Lower leg skin (tissue), 3 donors: ENCODE results near the gene COX4I1.

Experiments used
- POLR2A ChIP-seq, 2 donors: fragments of 450-650 bp; IDR thresholded peaks; one replicate each; pipeline ENCODE4 v1.6.1; 2016 to 2017; ENCODE audit warnings: antibody characterized with exemption in 2 of 2, mild to moderate bottlenecking in 1 of 2, moderate library complexity in 1 of 2
- TF ChIP-seq, protein P1 (sequence below), 3 donors: fragments of 450-650 bp; IDR thresholded peaks; one replicate each; pipeline ENCODE4 v1.5.1; 2016; ENCODE audit warnings: antibody characterized with exemption in 3 of 3, mild to moderate bottlenecking in 3 of 3, moderate library complexity in 2 of 3

DNA sequence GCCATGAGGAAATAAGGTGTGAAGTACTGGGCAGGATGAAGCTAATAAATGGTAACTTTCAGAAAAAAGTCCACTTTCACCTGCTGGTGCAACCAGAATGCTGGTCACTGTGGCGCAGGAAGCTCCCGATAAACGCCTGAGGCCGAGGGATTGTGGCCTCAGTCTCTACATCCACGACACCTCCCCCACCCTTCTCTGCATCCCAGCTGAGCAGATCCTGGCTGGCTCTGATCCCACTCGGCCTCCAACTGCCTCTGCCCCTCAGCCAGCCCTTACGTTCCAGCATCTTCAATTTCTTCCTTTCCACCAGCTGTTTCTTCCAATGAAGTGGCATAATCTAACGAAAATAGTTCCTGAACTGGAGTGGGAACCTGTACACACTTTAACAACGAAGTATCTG, 49.5 kb downstream of the COX4I1 start:
- TF ChIP-seq, protein P1, sequence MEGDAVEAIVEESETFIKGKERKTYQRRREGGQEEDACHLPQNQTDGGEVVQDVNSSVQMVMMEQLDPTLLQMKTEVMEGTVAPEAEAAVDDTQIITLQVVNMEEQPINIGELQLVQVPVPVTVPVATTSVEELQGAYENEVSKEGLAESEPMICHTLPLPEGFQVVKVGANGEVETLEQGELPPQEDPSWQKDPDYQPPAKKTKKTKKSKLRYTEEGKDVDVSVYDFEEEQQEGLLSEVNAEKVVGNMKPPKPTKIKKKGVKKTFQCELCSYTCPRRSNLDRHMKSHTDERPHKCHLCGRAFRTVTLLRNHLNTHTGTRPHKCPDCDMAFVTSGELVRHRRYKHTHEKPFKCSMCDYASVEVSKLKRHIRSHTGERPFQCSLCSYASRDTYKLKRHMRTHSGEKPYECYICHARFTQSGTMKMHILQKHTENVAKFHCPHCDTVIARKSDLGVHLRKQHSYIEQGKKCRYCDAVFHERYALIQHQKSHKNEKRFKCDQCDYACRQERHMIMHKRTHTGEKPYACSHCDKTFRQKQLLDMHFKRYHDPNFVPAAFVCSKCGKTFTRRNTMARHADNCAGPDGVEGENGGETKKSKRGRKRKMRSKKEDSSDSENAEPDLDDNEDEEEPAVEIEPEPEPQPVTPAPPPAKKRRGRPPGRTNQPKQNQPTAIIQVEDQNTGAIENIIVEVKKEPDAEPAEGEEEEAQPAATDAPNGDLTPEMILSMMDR (IDR thresholded peaks at IDR 0.05): no peak
- no peak for TF ChIP-seq POLR2A (IDR thresholded peaks at IDR 0.05)
